Measurements from ENCODE around the gene PIP4K2A.
"Not testable (repeated sequence)": the region's sequence is repeated elsewhere in the genome, so short reads cannot be mapped to it uniquely, and the experiment has no call there.

PIP4K2A gene

DNA sequence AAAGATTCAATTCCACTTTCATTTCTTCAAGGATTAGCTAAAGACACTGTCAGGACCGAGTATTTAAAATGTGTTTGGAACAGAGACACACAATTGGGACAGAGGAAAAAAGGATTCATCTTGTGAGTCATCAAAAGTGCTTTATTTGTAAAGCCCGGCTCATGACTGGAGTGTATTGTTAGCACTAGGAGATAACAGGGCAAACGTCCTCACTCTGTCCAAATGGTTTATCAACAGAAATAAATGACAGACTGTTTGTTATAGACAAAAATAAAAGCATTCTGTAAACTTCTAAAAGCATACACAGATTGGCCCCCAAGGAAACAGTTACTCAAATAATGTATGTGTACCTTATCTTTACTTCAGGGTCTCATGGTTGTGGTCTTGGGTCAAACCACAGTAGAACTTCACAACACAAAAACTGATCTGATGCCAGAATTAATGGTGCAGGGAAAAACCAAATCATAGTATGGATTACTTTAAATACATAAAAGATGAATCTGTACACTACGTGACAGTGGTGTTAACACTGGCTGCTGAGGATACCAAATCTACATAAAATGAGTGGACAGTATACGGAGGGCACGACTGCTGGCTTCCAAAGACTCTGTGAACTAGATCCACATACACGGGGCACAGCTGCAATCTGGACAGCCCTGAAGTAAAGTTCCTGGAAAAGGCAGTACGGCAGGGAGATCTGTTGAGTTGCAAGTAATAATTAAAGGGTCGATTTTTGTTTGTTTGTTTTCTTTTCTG, 179.4 kb downstream of the PIP4K2A start:
- Histone ChIP-seq H3K9me3 (ENCODE audit: control insufficient read depth, insufficient read depth, low read length) (no peaks in the 10 kb centered on the region), H3K36me3 (ENCODE audit: control insufficient read depth, insufficient read depth, low read length) (peaks cover 17% of the 10 kb centered on the region), H3K4me3 (ENCODE audit: low read depth, low read length) (no peak overlapping the region), H3K27me3 (ENCODE audit: control insufficient read depth, insufficient read depth, low read length) (no peaks in the 10 kb centered on the region), H3K9ac (ENCODE audit: low read depth, low read length) (no peak overlapping the region), H3K4me1 (ENCODE audit: control insufficient read depth, insufficient read depth, low read length) (no peaks in the 10 kb centered on the region)

- Histone ChIP-seq H3K4me3 (ENCODE audit: low read depth, low read length) (no peak overlapping the region), H3K9me3 (ENCODE audit: control insufficient read depth, insufficient read depth, low read length) (no peaks in the 10 kb centered on the region), H3K27me3 (ENCODE audit: control insufficient read depth, insufficient read depth, low read length) (no peaks in the 10 kb centered on the region), H3K36me3 (ENCODE audit: control insufficient read depth, insufficient read depth, low read length) (no peaks in the 10 kb centered on the region), H3K4me1 (ENCODE audit: control insufficient read depth, insufficient read depth, low read length) (no peaks in the 10 kb centered on the region), H3K9ac (ENCODE audit: low read depth, low read length) (no peak overlapping the region)
Observed at GRCh38 chr10:22531441-22531840, 182.9 kb downstream of the PIP4K2A start.

DNA sequence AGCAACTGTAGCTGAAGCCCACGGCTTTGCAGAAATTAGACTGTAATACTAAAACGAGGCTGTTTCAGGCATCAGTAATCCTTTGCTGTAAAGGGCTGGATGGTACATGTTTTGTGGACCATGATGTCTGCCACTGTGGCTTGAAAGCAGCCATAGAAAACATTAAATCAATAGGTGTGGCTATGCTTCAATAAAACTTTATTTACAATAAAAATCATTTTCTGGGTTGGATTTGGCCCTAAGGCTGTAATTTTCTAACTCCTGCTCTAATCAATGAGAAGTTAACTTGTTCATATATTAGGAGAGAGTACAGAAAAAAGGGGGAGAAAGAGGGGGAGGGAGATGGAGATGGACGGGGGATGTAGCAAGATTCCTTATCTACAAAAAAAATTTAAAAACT, 183.4 kb downstream of the PIP4K2A start:
- no peak overlapping the region for H3K4me3 ChIP-seq (ENCODE audit: low read depth, low read length)
- H3K36me3 ChIP-seq (ENCODE audit: control insufficient read depth, insufficient read depth, low read length) = no peaks in the 10 kb centered on the region
- H3K9me3 ChIP-seq (ENCODE audit: control insufficient read depth, insufficient read depth, low read length) = no peaks in the 10 kb centered on the region
- H3K9ac ChIP-seq (ENCODE audit: low read depth, low read length) = no peak overlapping the region
- H3K4me1 ChIP-seq (ENCODE audit: control insufficient read depth, insufficient read depth, low read length) = no peaks in the 10 kb centered on the region
- no peaks in the 10 kb centered on the region for H3K27me3 ChIP-seq (ENCODE audit: control insufficient read depth, insufficient read depth, low read length)

GRCh38 chr10:22527520-22527919, 186.9 kb downstream of the PIP4K2A start:
- Histone ChIP-seq H3K36me3 (ENCODE audit: control insufficient read depth, insufficient read depth, low read length) (no peaks in the 10 kb centered on the region), H3K4me3 (ENCODE audit: low read depth, low read length) (no peak overlapping the region), H3K4me1 (ENCODE audit: control insufficient read depth, insufficient read depth, low read length) (no peaks in the 10 kb centered on the region), H3K9ac (ENCODE audit: low read depth, low read length) (no peak overlapping the region), H3K9me3 (ENCODE audit: control insufficient read depth, insufficient read depth, low read length) (no peaks in the 10 kb centered on the region), H3K27me3 (ENCODE audit: control insufficient read depth, insufficient read depth, low read length) (no peaks in the 10 kb centered on the region)

DNA sequence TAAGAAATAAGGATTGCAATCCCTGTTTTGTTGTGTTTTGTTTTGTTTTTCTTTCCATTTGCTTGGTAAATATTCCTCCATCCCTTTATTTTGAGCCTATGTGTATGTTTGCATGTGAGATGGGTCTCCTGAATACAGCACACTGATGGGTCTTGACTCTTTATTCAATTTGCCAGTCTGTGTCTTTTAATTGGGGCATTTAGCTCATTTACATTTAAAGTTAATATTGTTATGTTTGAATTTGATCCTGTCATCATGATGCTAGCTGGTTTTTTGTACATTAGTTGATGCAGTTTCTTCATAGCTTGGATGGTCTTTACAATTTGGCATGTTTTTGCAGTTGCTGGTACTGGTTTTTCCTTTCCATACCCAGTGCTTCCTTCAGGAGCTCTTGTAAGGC, 190.0 kb downstream of the PIP4K2A start:
- H3K9me3 ChIP-seq (ENCODE audit: control insufficient read depth, insufficient read depth, low read length); H3K27me3 ChIP-seq (ENCODE audit: control insufficient read depth, insufficient read depth, low read length); H3K4me1 ChIP-seq (ENCODE audit: control insufficient read depth, insufficient read depth, low read length); H3K9ac ChIP-seq (ENCODE audit: low read depth, low read length); H3K36me3 ChIP-seq (ENCODE audit: control insufficient read depth, insufficient read depth, low read length); H3K4me3 ChIP-seq (ENCODE audit: low read depth, low read length): not testable (repeated sequence)

DNA sequence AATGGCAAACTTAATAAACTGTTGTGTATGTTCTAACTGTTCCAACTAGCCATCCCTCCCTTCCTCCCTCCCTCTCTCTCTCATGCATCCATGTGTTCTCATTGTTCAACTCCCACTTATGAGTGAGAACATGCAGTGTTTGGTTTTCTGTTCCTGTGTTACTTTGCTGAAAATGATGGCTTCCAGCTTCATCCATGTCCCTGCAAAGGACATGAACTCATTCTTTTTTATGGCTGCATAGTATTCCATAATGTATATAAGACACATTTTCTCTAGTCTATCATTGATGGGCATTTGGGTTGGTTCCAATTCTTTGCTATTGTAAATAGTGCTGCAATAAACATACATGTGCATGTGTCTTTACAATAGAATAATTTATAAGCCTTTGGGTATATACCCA, 193.7 kb downstream of the PIP4K2A start:
- H3K36me3 ChIP-seq (ENCODE audit: control insufficient read depth, insufficient read depth, low read length); H3K9me3 ChIP-seq (ENCODE audit: control insufficient read depth, insufficient read depth, low read length); H3K4me3 ChIP-seq (ENCODE audit: low read depth, low read length); H3K4me1 ChIP-seq (ENCODE audit: control insufficient read depth, insufficient read depth, low read length); H3K27me3 ChIP-seq (ENCODE audit: control insufficient read depth, insufficient read depth, low read length); H3K9ac ChIP-seq (ENCODE audit: low read depth, low read length): not testable (repeated sequence)

GRCh38 chr10:22518167-22518724, 196.1 kb downstream of the PIP4K2A start:
- no peak overlapping the region for H3K4me3 ChIP-seq (ENCODE audit: low read depth, low read length)
- H3K36me3 ChIP-seq (ENCODE audit: control insufficient read depth, insufficient read depth, low read length) = no peaks in the 10 kb centered on the region
- peaks cover 19% of the 10 kb centered on the region for H3K27me3 ChIP-seq (ENCODE audit: control insufficient read depth, insufficient read depth, low read length)
- H3K9ac ChIP-seq (ENCODE audit: low read depth, low read length) = no peak overlapping the region
- no peaks in the 10 kb centered on the region for H3K9me3 ChIP-seq (ENCODE audit: control insufficient read depth, insufficient read depth, low read length)
- H3K4me1 ChIP-seq (ENCODE audit: control insufficient read depth, insufficient read depth, low read length) = no peaks in the 10 kb centered on the region

GRCh38 chr10:22515009-22515408, 199.4 kb downstream of the PIP4K2A start:
- Histone ChIP-seq H3K36me3 (ENCODE audit: control insufficient read depth, insufficient read depth, low read length) (no peaks in the 10 kb centered on the region), H3K4me1 (ENCODE audit: control insufficient read depth, insufficient read depth, low read length) (no peaks in the 10 kb centered on the region), H3K9ac (ENCODE audit: low read depth, low read length) (no peak overlapping the region), H3K4me3 (ENCODE audit: low read depth, low read length) (peak overlapping the region; percentile 8), H3K27me3 (ENCODE audit: control insufficient read depth, insufficient read depth, low read length) (peaks cover 23% of the 10 kb centered on the region), H3K9me3 (ENCODE audit: control insufficient read depth, insufficient read depth, low read length) (no peaks in the 10 kb centered on the region)

DNA sequence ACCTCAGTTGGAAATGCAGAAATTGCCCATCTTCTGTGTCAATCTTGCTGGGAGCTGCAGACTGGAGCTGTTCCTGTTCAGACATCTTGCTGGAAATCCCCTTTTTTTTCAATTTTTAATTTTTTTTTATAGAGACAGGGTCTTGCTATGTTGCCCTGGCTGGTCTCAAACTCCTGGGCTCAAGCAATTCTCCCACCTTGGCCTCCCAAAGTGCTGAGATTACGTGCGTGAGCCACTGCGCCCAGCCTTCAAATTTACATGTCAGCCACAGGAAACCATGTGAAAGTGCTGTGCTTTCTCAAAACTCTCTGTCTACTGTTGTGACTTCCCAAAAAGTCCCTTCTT, 200.0 kb downstream of the PIP4K2A start:
- H3K27me3 ChIP-seq (ENCODE audit: control insufficient read depth, insufficient read depth, low read length) = peaks cover 23% of the 10 kb centered on the region
- peak overlapping the region; percentile 55 for H3K4me3 ChIP-seq (ENCODE audit: low read depth, low read length)

DNA sequence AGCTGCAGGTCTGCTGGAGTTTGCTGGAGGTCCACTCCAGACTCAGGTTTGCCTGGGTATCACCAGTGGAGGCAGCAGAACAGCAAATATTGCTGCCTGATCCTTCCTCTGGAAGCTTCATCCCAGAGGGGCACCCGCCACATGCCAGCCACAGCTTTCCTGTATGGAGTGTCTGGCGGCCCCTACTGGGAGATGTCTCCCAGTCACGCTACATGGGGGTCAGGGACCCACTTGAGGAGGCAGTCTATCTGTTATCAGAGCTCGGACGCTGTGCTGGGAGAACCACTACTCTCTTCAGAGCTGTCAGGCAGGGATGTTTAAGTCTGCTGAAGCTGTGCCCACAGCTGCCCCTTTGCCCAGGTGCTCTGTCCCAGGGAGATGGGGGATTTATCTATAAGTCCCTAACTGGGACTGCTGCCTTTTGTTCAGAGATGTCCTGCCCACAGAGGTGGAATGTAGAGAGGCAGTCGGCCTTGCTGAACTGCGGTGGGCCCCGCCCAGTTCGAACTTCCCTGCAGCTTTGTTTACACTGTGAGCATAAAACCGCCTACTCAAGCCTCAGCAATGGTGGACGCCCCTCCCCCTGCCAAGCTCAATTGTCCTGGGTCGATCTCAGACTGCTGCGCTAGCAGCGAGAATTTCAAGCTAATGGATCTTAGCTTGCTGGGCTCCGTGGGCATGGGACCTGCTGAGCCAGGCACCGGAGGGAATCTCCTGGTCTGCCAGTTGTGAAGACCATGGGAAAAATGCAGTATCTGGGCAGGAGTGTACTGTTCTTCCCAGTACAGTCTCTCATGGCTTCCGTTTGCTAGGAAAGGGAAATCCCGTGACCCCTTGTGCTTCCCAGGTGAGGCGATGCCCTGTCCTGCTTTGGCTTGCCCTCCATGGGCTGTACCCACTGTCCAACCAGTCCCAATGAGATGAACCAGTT, 200.6 kb downstream of the PIP4K2A start:
- not testable (repeated sequence) for H3K4me1 ChIP-seq (ENCODE audit: control insufficient read depth, insufficient read depth, low read length); H3K36me3 ChIP-seq (ENCODE audit: control insufficient read depth, insufficient read depth, low read length); H3K9me3 ChIP-seq (ENCODE audit: control insufficient read depth, insufficient read depth, low read length); H3K9ac ChIP-seq (ENCODE audit: low read depth, low read length)
- Histone ChIP-seq H3K4me3 (ENCODE audit: low read depth, low read length) (peak overlapping the region; percentile 55), H3K27me3 (ENCODE audit: control insufficient read depth, insufficient read depth, low read length) (peaks cover 23% of the 10 kb centered on the region)

More for the DNA sequence above, 200.0 kb downstream of the PIP4K2A start:
- H3K36me3 ChIP-seq (ENCODE audit: control insufficient read depth, insufficient read depth, low read length); H3K9ac ChIP-seq (ENCODE audit: low read depth, low read length); H3K4me1 ChIP-seq (ENCODE audit: control insufficient read depth, insufficient read depth, low read length); H3K9me3 ChIP-seq (ENCODE audit: control insufficient read depth, insufficient read depth, low read length): not testable (repeated sequence)

DNA sequence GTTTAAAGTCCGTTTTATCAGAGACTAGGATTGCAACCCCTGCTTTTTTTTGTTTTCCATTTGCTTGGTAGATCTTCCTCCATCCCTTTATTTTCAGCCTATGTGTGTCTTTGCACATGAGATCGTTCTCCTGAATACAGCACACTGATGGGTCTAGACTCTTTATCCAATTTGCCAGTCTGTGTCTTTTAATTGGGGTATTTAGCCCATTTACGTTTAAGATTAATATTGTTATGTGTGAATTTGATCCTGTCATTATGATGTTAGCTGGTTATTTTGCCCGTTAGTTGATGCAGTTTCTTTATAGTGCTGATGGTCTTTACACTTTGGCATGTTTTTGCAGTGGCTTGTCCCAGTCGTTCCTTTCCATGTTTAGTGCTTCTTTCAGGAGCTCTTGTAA, 202.4 kb downstream of the PIP4K2A start:
- not testable (repeated sequence) for H3K9ac ChIP-seq (ENCODE audit: low read depth, low read length); H3K9me3 ChIP-seq (ENCODE audit: control insufficient read depth, insufficient read depth, low read length); H3K36me3 ChIP-seq (ENCODE audit: control insufficient read depth, insufficient read depth, low read length); H3K4me1 ChIP-seq (ENCODE audit: control insufficient read depth, insufficient read depth, low read length); H3K4me3 ChIP-seq (ENCODE audit: low read depth, low read length)
- H3K27me3 ChIP-seq (ENCODE audit: control insufficient read depth, insufficient read depth, low read length) = peaks cover 23% of the 10 kb centered on the region

GRCh38 chr10:22508214-22508613, 206.2 kb downstream of the PIP4K2A start:
- not testable (repeated sequence) for H3K4me3 ChIP-seq (ENCODE audit: low read depth, low read length); H3K36me3 ChIP-seq (ENCODE audit: control insufficient read depth, insufficient read depth, low read length); H3K9me3 ChIP-seq (ENCODE audit: control insufficient read depth, insufficient read depth, low read length); H3K27me3 ChIP-seq (ENCODE audit: control insufficient read depth, insufficient read depth, low read length); H3K4me1 ChIP-seq (ENCODE audit: control insufficient read depth, insufficient read depth, low read length); H3K9ac ChIP-seq (ENCODE audit: low read depth, low read length)

Measured in iPS-15b (cell line).